HCT116 (cell line): ENCODE measurements around the gene DONSON. TPM values are rescaled to one million over a fixed set of nuclear protein-coding genes. Genes with fewer than 3 reads are reported as not detected.
A peak's percentile ranks its signal among the peaks of the same experiment; 100 is the strongest.

ENCODE experiments used
- ATAC-seq: fragments of 200-7000 bp; cut with Tn5 transposase; 2 replicates; pipeline ENCODE4 v1.9.1; 2020; ENCODE audit warnings: mild to moderate bottlenecking, moderate library complexity
- BruUV-seq: library from RNA; stranded (reverse); fragments of 400-500 nt; replicated peaks from 2 replicates; lab custom pipeline; 2021; lab: Mats Ljungman, UMichigan
- CTCF ChIA-PET: fragments of 300-600 bp; sonication (Branson Sonifier 250); formaldehyde crosslinking; loops from one replicate; lab custom pipeline; 2021; ENCODE audit warnings: antibody characterized with exemption; lab: Charles Lee
- POLR2A ChIA-PET: fragments of 300-600, 350-600 bp; sonication (Branson Sonifier 250); formaldehyde crosslinking; loops from one replicate; lab custom pipeline; 2021; ENCODE audit warnings: antibody characterized with exemption; lab: Charles Lee
- RAD21 ChIA-PET, 2 experiments: fragments of 300-600 bp; sonication (Branson Sonifier 250); formaldehyde crosslinking; loops; one replicate each; lab custom pipeline; 2023; ENCODE audit warnings: low total read pairs in 2 of 2; ENCODE audit not compliant: uncharacterized antibody in 2 of 2, unreplicated experiment in 2 of 2, low non-redundant PET in 1 of 2; lab: Charles Lee
- DNase-seq: peaks from one replicate; pipeline ENCODE4 v3.0.0-alpha.2; 2010; ENCODE audit warnings: low read depth, low spot score
- H2AFZ ChIP-seq: fragments of 200-600 bp; shearing (Covaris generic), sonication (generic); 2 replicates; pipeline ENCODE4 v1.6.1; 2017; ENCODE audit warnings: low read depth, mixed run types, mixed read lengths, antibody characterized with exemption, low read length; ENCODE audit not compliant: poor library complexity, severe bottlenecking
- H3K27ac ChIP-seq: 2 replicates; pipeline ENCODE4 v1.5.1; 2012; ENCODE audit warnings: low read depth, low read length
- H3K27me3 ChIP-seq: fragments of 200-600 bp; sonication (generic); 2 replicates; pipeline ENCODE4 v1.6.1; 2016; ENCODE audit warnings: mixed run types, low read length, mixed read lengths; ENCODE audit not compliant: insufficient read depth
- H3K36me3 ChIP-seq, 2 experiments: fragments of 200-500 bp in 1 of 2; fragments of 200-600 bp in 1 of 2; sonication (Bioruptor generic) in 1 of 2; sonication (generic) in 1 of 2; 2 replicates each; pipeline versions ENCODE4 v1.5.1 to v1.6.1; 2014 to 2016; ENCODE audit warnings: low read length in 2 of 2, inconsistent platforms in 1 of 2, mixed read lengths in 1 of 2, mixed run types in 1 of 2; ENCODE audit not compliant: insufficient read depth in 2 of 2, control insufficient read depth in 1 of 2
- H3K4me1 ChIP-seq, 2 experiments: fragments of 200-600 bp in 1 of 2; sonication (generic) in 1 of 2; 2 replicates each; pipeline versions ENCODE4 v1.5.1 to v1.6.1; 2012 to 2017; ENCODE audit warnings: low read length in 2 of 2, inconsistent platforms in 1 of 2, mild to moderate bottlenecking in 1 of 2, mixed read lengths in 1 of 2, mixed run types in 1 of 2, moderate library complexity in 1 of 2; ENCODE audit not compliant: insufficient read depth in 2 of 2, control insufficient read depth in 1 of 2
- H3K4me2 ChIP-seq: fragments of 200-600 bp; sonication (generic); 2 replicates; pipeline ENCODE4 v1.6.1; 2017; ENCODE audit warnings: mixed run types, low read length, mixed read lengths
- H3K4me3 ChIP-seq, 2 experiments: fragments of 200-600 bp in 1 of 2; sonication (generic) in 1 of 2; replicated peaks in 1 of 2; 2 replicates each; pipeline ENCODE4 v1.5.1; 2011 to 2016; ENCODE audit warnings: low read length in 2 of 2, control low read depth in 1 of 2, low read depth in 1 of 2, mild to moderate bottlenecking in 1 of 2, mixed read lengths in 1 of 2, mixed run types in 1 of 2
- H3K79me2 ChIP-seq: fragments of 200-600 bp; sonication (generic); 2 replicates; pipeline ENCODE4 v1.6.1; 2017; ENCODE audit warnings: mild to moderate bottlenecking, mixed run types, low read length, moderate library complexity, mixed read lengths; ENCODE audit not compliant: insufficient read depth
- H3K9ac ChIP-seq: fragments of 200-600 bp; sonication (generic); 2 replicates; pipeline ENCODE4 v1.6.1; 2016; ENCODE audit warnings: low read length, mixed read lengths
- H3K9me2 ChIP-seq: fragments of 200-600 bp; sonication (generic), shearing (Covaris generic); 2 replicates; pipeline ENCODE4 v1.6.1; 2017; ENCODE audit warnings: mixed run types, mild to moderate bottlenecking, moderate library complexity; ENCODE audit not compliant: insufficient read depth
- H3K9me3 ChIP-seq, 2 experiments: fragments of 200-500 bp in 1 of 2; fragments of 200-600 bp in 1 of 2; sonication (Bioruptor generic) in 1 of 2; sonication (generic) in 1 of 2; 2 replicates each; pipeline ENCODE4 v1.6.1; 2014 to 2017; ENCODE audit warnings: low read length in 2 of 2, mixed read lengths in 2 of 2, inconsistent platforms in 1 of 2, low read depth in 1 of 2, mild to moderate bottlenecking in 1 of 2, mixed run types in 1 of 2, moderate library complexity in 1 of 2; ENCODE audit not compliant: control insufficient read depth in 1 of 2, insufficient read depth in 1 of 2
- H4K20me1 ChIP-seq: fragments of 200-600 bp; sonication (generic), shearing (Covaris generic); 2 replicates; pipeline ENCODE4 v1.6.1; 2017; ENCODE audit warnings: mixed run types, mild to moderate bottlenecking, moderate library complexity; ENCODE audit not compliant: insufficient read depth
- CBX3 ChIP-seq: IDR thresholded peaks from 2 replicates; pipeline ENCODE4 v1.6.1; 2012; ENCODE audit warnings: low read depth
- FOSL1 ChIP-seq: IDR thresholded peaks from 2 replicates; pipeline ENCODE4 v1.6.1; 2012; ENCODE audit warnings: low read depth
- POLR2A ChIP-seq: IDR thresholded peaks from 2 replicates; pipeline ENCODE4 v1.7.0; 2011; ENCODE audit warnings: borderline replicate concordance; ENCODE audit not compliant: insufficient read depth, insufficient read length; ENCODE audit errors: extremely low read depth
- POLR2AphosphoS5 ChIP-seq: IDR thresholded peaks from 2 replicates; pipeline ENCODE4 v1.6.1; 2011; ENCODE audit warnings: mild to moderate bottlenecking, low read depth, low read length, moderate library complexity
- ZFX ChIP-seq: fragments of 450-650 bp; IDR thresholded peaks from 2 replicates; pipeline ENCODE4 v1.6.1; 2017
- intact Hi-C: fragments of 100-400 bp; cut with micrococcal nuclease; formaldehyde crosslinking; loops from 2 replicates; pipeline ENCODE4 v1.10.0; 2022
- total RNA-seq: library from RNA; stranded (reverse); gene quantifications from one replicate; pipeline ENCODE4 v1.2.1, GENCODE V29; 2021; ENCODE audit not compliant: unreplicated experiment

DONSON gene
- total RNA-seq, 1 experiment from 2014 or later: 31.7 TPM

DNA sequence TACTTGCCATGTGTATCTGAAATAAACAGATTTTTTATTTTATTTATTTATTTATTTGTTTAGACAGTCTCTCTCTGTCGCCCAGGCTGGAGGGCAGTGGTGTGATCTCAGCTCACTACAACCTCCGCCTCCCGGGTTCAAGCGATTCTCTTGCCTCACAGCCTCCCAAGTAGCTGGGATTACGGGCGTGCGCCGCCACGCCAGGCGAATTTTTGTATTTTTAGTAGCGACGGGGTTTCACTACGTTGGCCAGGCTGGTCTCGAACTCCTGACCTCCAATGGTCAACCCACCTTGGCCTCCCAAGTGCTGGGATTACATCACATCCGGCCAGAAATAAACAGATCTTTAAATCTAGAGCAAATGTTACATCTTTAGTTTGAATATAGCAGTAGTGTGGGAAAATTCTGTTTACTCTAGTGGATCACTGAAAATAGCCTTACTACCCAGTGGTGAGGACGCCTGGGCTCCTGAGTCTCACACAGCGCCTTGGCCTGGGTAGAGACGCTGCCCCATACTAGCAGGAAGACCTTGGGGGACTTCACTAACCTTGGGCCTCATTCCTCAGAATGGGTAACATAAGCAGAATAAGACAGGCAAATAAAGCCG is 47.3 kb downstream of the DONSON start:
- H3K4me3 ChIP-seq: peak overlapping the region; percentile 87 to 91
- H3K9me3 ChIP-seq: no peaks in the 10 kb centered on the region
- intact Hi-C loops: loop anchor here (5.0 kb wide), 1 partner anchor 101 kb away; the partner anchor contains the start of genes CRYZL1 and ITSN1
- peak overlapping the region; percentile 98 for H3K27ac ChIP-seq
- ATAC-seq: no peak
- TF ChIP-seq ZFX: peak; percentile 39; the same call in 1 of the 2 replicates
- TF ChIP-seq FOSL1: no peak
- TF ChIP-seq POLR2A: no peak
- H3K9me2 ChIP-seq: no peaks in the 10 kb centered on the region
- H3K9ac ChIP-seq: peak overlapping the region; percentile 89
- RAD21 ChIA-PET: no interaction called here
- H3K4me1 ChIP-seq: peaks cover 15 to 19% of the 10 kb centered on the region in 2 experiments
- no TSS peak for BruUV-seq
- H3K36me3 ChIP-seq: peaks cover 23 to 44% of the 10 kb centered on the region in 2 experiments
- H3K4me2 ChIP-seq: peak overlapping the region; percentile 92
- DNase-seq: no peak
- H3K27me3 ChIP-seq: no peaks in the 10 kb centered on the region
- no peak overlapping the region for H2AFZ ChIP-seq
- POLR2A ChIA-PET: no interaction called here
- H4K20me1 ChIP-seq: peaks cover 33% of the 10 kb centered on the region; the same call in 1 of the 2 replicates
- H3K79me2 ChIP-seq: peaks cover 90% of the 10 kb centered on the region
- CTCF ChIA-PET: no interaction called here

DNA sequence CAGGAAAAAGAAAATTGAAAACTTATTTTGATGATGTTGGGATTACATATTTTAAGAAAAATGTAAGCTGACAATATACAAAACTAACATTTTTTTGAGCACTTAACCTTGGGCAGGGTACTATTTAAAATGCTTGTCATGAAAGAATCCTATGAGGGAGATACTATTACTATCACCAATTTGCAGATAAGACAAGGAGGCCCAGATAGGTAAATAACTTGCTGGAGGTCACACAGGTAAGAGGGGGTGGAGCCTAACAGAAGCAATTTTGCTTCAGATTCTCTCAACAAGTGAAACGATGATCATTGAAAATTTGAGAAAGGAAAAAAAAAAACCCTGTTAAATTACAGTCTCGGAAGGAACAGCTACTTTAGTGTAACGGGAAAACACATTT is 47.8 kb downstream of the DONSON start:
- no peak overlapping the region for H2AFZ ChIP-seq
- POLR2A ChIA-PET: no interaction called here
- peaks cover 15 to 19% of the 10 kb centered on the region in 2 experiments for H3K4me1 ChIP-seq
- TF ChIP-seq CBX3 (no peak), POLR2AphosphoS5 (0 out of 2 replicates have a peak, but pooled peaks have one; percentile 20)
- TF ChIP-seq, all 23 proteins: peak for 1
- peaks cover 28% of the 10 kb centered on the region; the same call in 1 of the 2 replicates for H4K20me1 ChIP-seq
- no peaks in the 10 kb centered on the region for H3K9me2 ChIP-seq
- no peaks in the 10 kb centered on the region for H3K9me3 ChIP-seq
- peak overlapping the region; percentile 87 to 91 for H3K4me3 ChIP-seq
- DNase-seq (no peak), ATAC-seq (no peak)
- BruUV-seq: no TSS peak
- peak overlapping the region; percentile 89 for H3K9ac ChIP-seq
- intact Hi-C loops: loop anchor here (5.0 kb wide), 1 partner anchor 102 kb away; the partner anchor contains the start of genes CRYZL1 and ITSN1
- H3K4me2 ChIP-seq: peak overlapping the region; percentile 92
- peaks cover 27 to 49% of the 10 kb centered on the region in 2 experiments for H3K36me3 ChIP-seq
- H3K79me2 ChIP-seq: peaks cover 90% of the 10 kb centered on the region
- ChIA-PET CTCF (no interaction called here), RAD21 (no interaction called here)
- peak overlapping the region; percentile 98; the same call in 1 of the 2 replicates for H3K27ac ChIP-seq
- no peaks in the 10 kb centered on the region for H3K27me3 ChIP-seq
